K562 (cell line): ENCODE data around the gene MDC1. TPM values are rescaled to one million over a fixed set of nuclear protein-coding genes. Genes with fewer than 3 reads are reported as not detected.

ENCODE experiments used
- CBX2 ChIP-seq: fragments of 200-600 bp; sonication (generic); IDR thresholded peaks from one replicate; pipeline ENCODE4 v1.6.1; 2012; ENCODE audit warnings: mild to moderate bottlenecking, low read length, inconsistent platforms; ENCODE audit not compliant: insufficient read depth, poor library complexity, severe bottlenecking
- MGA ChIP-seq: fragments of 450-650 bp; IDR thresholded peaks from 2 replicates; pipeline ENCODE4 v1.6.1; 2016; ENCODE audit warnings: mild to moderate bottlenecking, moderate library complexity
- POLR2A ChIP-seq: fragments of 450-650 bp; conservative IDR thresholded peaks from 2 replicates; pipeline ENCODE4 v1.6.1; 2016
- RNF219 ChIP-seq: fragments of 250-450 bp; sonication (Bioruptor Pico); IDR thresholded peaks from 2 replicates; pipeline ENCODE4 v1.5.0; 2022; ENCODE audit warnings: mild to moderate bottlenecking
- SMAD4 ChIP-seq: fragments of 250-450 bp; sonication (Bioruptor Pico); conservative IDR thresholded peaks from 2 replicates; pipeline ENCODE4 v1.8.0; 2021; ENCODE audit warnings: inconsistent platforms, mild to moderate bottlenecking, moderate library complexity
- SMARCA5 ChIP-seq: fragments of 450-650 bp; IDR thresholded peaks from 2 replicates; pipeline ENCODE4 v1.6.1; 2016
- VEZF1 ChIP-seq: fragments of 200-800 bp; sonication (Bioruptor generic); IDR thresholded peaks from 2 replicates; pipeline ENCODE4 v1.6.1; 2017; ENCODE audit warnings: missing genetic modification characterization, missing compliant biosample characterization
- ZNF584 ChIP-seq: fragments of 200-800 bp; sonication (Bioruptor generic); IDR thresholded peaks from 2 replicates; pipeline ENCODE4 v1.6.1; 2016; ENCODE audit warnings: low read depth, mild to moderate bottlenecking, missing genetic modification characterization, missing compliant biosample characterization
- ZNF589 ChIP-seq: fragments of 200-800 bp; sonication (Bioruptor generic); IDR thresholded peaks from 2 replicates; pipeline ENCODE4 v1.6.1; 2016; ENCODE audit warnings: low read depth, missing genetic modification characterization, missing compliant biosample characterization
- ZNF766 ChIP-seq: fragments of 200-800 bp; sonication (Bioruptor generic); conservative IDR thresholded peaks from 2 replicates; pipeline ENCODE4 v1.6.1; 2016; ENCODE audit warnings: missing genetic modification characterization, missing compliant biosample characterization
- polyA plus RNA-seq, 8 experiments: library from polyadenylated mRNA; depleted of rRNA in 4 of 8; stranded (reverse) in 5 of 8; unstranded in 3 of 8; fragments of >200 nt; fragmentation: Nextera tagmentation in 2 of 8; fragmentation: Illumina TruSeq in 1 of 8; extraction: Ambion mirVana in 2 of 8; extraction: Trizol in 1 of 8; gene quantifications; 2 replicates each; pipeline versions ENCODE4 v1.2.1 to v1.2.3, GENCODE V29; 2011 to 2014; ENCODE audit warnings: inconsistent platforms in 1 of 8, missing spikeins in 1 of 8
- total RNA-seq, 7 experiments: library from RNA; depleted of rRNA in 6 of 7; stranded (reverse); fragments of >200 nt in 6 of 7; fragmentation: Illumina TruSeq in 2 of 7; extraction: Trizol in 2 of 7; gene quantifications; 2 replicates each; pipeline versions ENCODE4 v1.2.1 to v1.2.3, GENCODE V29; 2011 to 2021; ENCODE audit warnings: low replicate concordance in 1 of 7

MDC1 gene
- total and polyA plus RNA-seq, 9 of the 15 experiments (the other 6 are each of a cell fraction or from before 2014, with no cell fraction given): 8.2 to 114 (median 20.0) TPM

- no peak for TF ChIP-seq SMARCA5
- no peak for TF ChIP-seq CBX2
- peak; percentile 70; the same call in 1 of the 2 replicates for TF ChIP-seq ZNF766 (CRISPR knock-in tag)
- TF ChIP-seq RNF219 (CRISPR knock-in tag): 0 out of 2 replicates have a peak, but pooled peaks have one; percentile 29
- peak; percentile 71 for TF ChIP-seq SMAD4 (CRISPR knock-in tag)
- TF ChIP-seq POLR2A: no peak
- TF ChIP-seq ZNF584 (CRISPR knock-in tag): peak; percentile 58; the same call in 1 of the 2 replicates
- peak; percentile 57 for TF ChIP-seq MGA
- peak; percentile 82; the same call in 1 of the 2 replicates for TF ChIP-seq ZNF589 (CRISPR knock-in tag)
- TF ChIP-seq VEZF1 (CRISPR knock-in tag): peak; percentile 31; the same call in 1 of the 2 replicates
Measured at GRCh38 chr6:30752157-30752927, 35.3 kb upstream of the MDC1 start (continued).
